BJ (cell line): Measurements from ENCODE around the gene C1QTNF6. TPM values are rescaled to one million over a fixed set of nuclear protein-coding genes. Genes with fewer than 3 reads are reported as not detected.

Experiments
- CTCF ChIA-PET: fragments of 350-600 bp; formaldehyde crosslinking; extraction: SDS; loops from one replicate; lab custom pipeline; 2021; ENCODE audit warnings: antibody characterized with exemption, inconsistent platforms; lab: Yijun Ruan, JAX
- POLR2A ChIA-PET: fragments of 300-600 bp; sonication (Branson Sonifier 250); formaldehyde crosslinking; extraction: SDS; loops from one replicate; lab custom pipeline; 2021; ENCODE audit warnings: antibody characterized with exemption; lab: Charles Lee
- DNase-seq: peaks from one replicate; pipeline ENCODE4 v3.0.0-alpha.2; 2011; ENCODE audit warnings: low read depth
- H3K27me3 ChIP-seq: 2 replicates; pipeline ENCODE4 v1.6.0; 2011; ENCODE audit warnings: low read length; ENCODE audit not compliant: control insufficient read depth, insufficient read depth
- H3K36me3 ChIP-seq: 2 replicates; pipeline ENCODE4 v1.5.1; 2011; ENCODE audit warnings: low read length; ENCODE audit not compliant: control insufficient read depth, insufficient read depth
- H3K4me3 ChIP-seq: 2 replicates; pipeline ENCODE4 v1.5.1; 2011; ENCODE audit warnings: low read depth, mild to moderate bottlenecking, control low read depth, low read length
- polyA plus RNA-seq: library from polyadenylated mRNA; depleted of rRNA; stranded (reverse); fragments of >200 nt; gene quantifications from 2 replicates; pipeline ENCODE4 v1.2.3, GENCODE V29; 2011
- TF ChIP-seq, protein P1 (sequence below): IDR thresholded peaks from 2 replicates; pipeline ENCODE4 v1.5.1; 2011; ENCODE audit warnings: low read depth, mild to moderate bottlenecking, control low read depth, inconsistent platforms, low read length, moderate library complexity; ENCODE audit not compliant: insufficient read depth

The C1QTNF6 gene
- polyA plus RNA-seq, 1 experiment, result 19.3 TPM

DNA sequence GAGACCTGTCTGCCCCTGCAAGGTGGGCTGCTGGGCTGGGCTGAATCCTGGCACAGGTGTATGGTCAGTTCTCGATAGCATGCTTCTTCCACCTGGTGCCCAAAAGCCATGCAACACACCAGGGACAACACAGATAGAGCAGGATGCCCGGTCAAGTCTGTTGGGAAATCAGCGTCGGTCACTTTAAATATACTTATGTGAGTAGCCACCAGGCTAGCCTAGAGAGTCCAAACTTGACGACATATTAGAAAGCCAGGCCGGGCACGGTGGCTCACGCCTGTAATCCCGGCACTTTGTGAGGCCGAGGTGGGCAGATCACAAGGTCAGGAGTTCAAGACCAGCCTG is 8.9 kb downstream of the C1QTNF6 start:
- Histone ChIP-seq H3K36me3 (peaks cover 4% of the 10 kb centered on the region; the same call in 1 of the 2 replicates), H3K27me3 (no peaks in the 10 kb centered on the region), H3K4me3 (no peak overlapping the region)
- TF ChIP-seq, protein P1, sequence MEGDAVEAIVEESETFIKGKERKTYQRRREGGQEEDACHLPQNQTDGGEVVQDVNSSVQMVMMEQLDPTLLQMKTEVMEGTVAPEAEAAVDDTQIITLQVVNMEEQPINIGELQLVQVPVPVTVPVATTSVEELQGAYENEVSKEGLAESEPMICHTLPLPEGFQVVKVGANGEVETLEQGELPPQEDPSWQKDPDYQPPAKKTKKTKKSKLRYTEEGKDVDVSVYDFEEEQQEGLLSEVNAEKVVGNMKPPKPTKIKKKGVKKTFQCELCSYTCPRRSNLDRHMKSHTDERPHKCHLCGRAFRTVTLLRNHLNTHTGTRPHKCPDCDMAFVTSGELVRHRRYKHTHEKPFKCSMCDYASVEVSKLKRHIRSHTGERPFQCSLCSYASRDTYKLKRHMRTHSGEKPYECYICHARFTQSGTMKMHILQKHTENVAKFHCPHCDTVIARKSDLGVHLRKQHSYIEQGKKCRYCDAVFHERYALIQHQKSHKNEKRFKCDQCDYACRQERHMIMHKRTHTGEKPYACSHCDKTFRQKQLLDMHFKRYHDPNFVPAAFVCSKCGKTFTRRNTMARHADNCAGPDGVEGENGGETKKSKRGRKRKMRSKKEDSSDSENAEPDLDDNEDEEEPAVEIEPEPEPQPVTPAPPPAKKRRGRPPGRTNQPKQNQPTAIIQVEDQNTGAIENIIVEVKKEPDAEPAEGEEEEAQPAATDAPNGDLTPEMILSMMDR, result no peak
- POLR2A ChIA-PET, result interaction anchor here (0.7 kb wide), 1 partner anchor 15 kb away, joined by 5 read pairs; no protein-coding TSS in a partner anchor
- CTCF ChIA-PET, result interaction anchor here (1.3 to 2.9 kb wide), 4 partner anchors 8 to 21 kb away, joined by 4 to 17 read pairs (median 11); partner anchors contain the start of gene C1QTNF6
- no peak for DNase-seq

DNA sequence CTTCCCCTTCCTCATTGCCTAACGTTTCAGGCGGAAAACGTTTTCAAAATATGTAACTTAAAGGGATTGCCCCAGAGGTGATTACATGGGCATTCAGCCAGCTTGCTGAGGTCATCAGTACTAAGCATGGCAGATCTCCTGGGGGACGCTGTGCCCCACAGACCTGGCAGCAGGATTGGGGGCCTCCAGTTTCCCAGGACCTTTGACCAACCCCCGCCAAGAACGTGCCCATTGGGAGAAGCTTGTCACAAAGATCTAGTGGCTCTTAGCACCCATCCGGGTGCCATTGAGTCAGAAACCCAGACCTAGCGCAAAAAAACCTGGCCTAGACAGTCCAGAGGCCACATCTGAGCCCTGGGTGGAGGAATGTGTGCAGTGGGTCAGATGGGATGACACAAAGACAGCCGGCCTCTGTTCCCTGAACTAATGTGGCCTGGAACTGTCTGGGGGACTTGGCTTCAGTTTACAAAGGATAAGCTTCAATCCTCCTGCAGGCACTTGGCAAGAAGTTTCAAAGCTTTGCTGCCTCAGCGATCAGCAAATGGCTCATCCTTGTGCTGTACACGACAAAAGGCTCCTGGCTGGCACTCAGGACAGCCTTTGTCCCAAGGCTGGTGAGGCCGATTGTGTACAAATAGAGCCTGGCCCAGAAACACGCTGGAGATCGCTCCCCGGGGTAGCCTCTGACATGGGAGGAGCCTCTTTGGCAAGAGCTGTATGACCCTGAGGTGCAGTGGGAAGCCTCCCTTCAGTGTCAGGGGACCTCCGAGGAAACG is 9.5 kb downstream of the C1QTNF6 start:
- CTCF ChIA-PET, result interaction anchor here (1.1 to 3.9 kb wide), 6 partner anchors 9 to 82 kb away, joined by 3 to 17 read pairs (median 11); partner anchors contain the start of gene C1QTNF6
- no peak for DNase-seq
- TF ChIP-seq, protein P1, result no peak

DNA sequence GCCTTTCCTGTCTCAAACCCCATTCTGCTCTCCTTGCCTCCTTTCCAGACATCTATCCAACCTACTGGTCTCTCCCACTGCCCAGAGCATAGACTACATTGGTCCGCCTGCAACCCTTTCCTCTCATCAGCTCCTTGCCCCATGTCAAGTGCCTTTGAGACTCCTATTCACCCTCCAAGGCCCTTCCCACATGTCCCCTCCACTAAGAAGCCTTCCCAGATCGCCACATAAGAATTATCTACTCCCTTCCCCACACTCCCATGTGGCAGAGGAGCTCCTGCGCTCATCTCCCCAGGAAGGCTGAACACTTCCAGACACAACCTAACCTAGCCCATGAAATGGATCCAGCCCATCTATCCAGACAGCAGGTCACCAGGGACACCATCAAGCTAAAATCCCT is 10.3 kb downstream of the C1QTNF6 start:
- Histone ChIP-seq H3K36me3 (peaks cover 4% of the 10 kb centered on the region; the same call in 1 of the 2 replicates), H3K27me3 (peaks cover under 1% of the 10 kb centered on the region; the same call in 1 of the 2 replicates), H3K4me3 (no peak overlapping the region)
- ChIA-PET POLR2A (no interaction called here), CTCF (interaction anchor here (0.9 to 3.9 kb wide), 6 partner anchors 10 to 83 kb away, joined by 3 to 17 read pairs (median 11); partner anchors contain the start of gene C1QTNF6)
- TF ChIP-seq, protein P1, result no peak
- DNase-seq, result no peak

More for the DNA sequence above, 9.5 kb downstream of the C1QTNF6 start:
- H3K27me3 ChIP-seq, result no peaks in the 10 kb centered on the region
- no peak overlapping the region for H3K4me3 ChIP-seq
- H3K36me3 ChIP-seq, result peaks cover 4% of the 10 kb centered on the region; the same call in 1 of the 2 replicates
- POLR2A ChIA-PET, result interaction anchor here (0.7 kb wide), 1 partner anchor 15 kb away, joined by 5 read pairs; no protein-coding TSS in a partner anchor

DNA sequence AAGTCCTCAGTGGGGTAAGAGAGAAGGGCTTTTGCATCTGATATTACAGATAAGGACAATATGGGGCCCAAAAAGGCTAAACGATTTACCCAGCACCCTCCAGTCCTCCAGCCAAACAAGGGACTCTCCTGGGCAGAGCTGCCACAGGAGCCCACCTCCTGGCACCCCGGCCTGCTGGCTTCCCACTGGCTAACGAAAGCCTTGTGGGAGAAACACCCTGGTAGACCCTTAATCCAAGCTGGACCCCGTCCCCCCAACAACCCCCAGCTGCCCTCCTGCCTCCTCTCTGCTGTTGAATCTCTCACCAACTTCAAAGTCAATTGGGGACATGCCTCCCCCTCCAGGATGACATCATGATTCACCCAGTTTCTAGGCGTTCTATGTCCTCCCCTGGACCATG is 10.8 kb downstream of the C1QTNF6 start:
- ChIA-PET CTCF (interaction anchor here (0.9 to 3.9 kb wide), 6 partner anchors 10 to 83 kb away, joined by 3 to 17 read pairs (median 11); partner anchors contain the start of gene C1QTNF6), POLR2A (no interaction called here)
- TF ChIP-seq, protein P1, result no peak
- peaks cover 2% of the 10 kb centered on the region; the same call in 1 of the 2 replicates for H3K27me3 ChIP-seq
- no peak for DNase-seq
- H3K36me3 ChIP-seq, result peaks cover 4% of the 10 kb centered on the region; the same call in 1 of the 2 replicates
- H3K4me3 ChIP-seq, result no peak overlapping the region

DNA sequence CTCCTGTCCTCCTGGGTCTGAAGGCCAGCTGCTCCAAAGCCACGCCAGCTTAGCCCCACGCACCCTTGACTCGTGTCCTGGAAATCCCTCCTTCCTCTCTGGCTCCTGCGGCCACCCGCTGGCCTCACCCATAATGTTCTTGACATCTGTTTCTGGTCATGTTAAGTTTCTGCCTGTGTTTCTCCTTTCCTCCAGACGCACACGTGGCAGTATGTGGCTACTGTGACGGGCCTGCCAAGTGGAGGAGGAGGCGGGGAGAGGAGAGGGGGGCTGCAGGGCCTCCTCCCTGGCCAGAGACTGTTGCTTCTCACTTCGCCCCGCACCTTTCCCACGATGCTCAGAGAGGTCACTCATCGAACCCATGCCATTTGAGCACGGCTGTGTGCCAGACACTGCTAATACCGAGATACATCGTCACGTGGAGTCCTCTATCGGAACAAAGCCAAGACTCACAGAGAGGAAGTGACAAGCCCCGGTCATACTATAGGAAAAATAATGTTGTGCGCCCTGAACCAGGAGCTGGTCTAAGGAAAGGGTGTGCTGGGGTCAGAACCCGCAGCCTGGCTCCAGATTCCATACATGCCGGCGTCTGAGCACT is 11.5 kb downstream of the C1QTNF6 start:
- ChIA-PET CTCF (interaction anchor here (0.9 to 3.9 kb wide), 4 partner anchors 10 to 83 kb away, joined by 3 to 17 read pairs (median 16); no protein-coding TSS in a partner anchor), POLR2A (no interaction called here)
- no peak overlapping the region for H3K4me3 ChIP-seq
- DNase-seq, result no peak
- peaks cover 1% of the 10 kb centered on the region; the same call in 1 of the 2 replicates for H3K36me3 ChIP-seq
- TF ChIP-seq, protein P1, result 0 out of 2 replicates have a peak, but pooled peaks have one; percentile 1
- peaks cover 2% of the 10 kb centered on the region for H3K27me3 ChIP-seq
